Measurements from ENCODE around the gene SYNM.

DNA sequence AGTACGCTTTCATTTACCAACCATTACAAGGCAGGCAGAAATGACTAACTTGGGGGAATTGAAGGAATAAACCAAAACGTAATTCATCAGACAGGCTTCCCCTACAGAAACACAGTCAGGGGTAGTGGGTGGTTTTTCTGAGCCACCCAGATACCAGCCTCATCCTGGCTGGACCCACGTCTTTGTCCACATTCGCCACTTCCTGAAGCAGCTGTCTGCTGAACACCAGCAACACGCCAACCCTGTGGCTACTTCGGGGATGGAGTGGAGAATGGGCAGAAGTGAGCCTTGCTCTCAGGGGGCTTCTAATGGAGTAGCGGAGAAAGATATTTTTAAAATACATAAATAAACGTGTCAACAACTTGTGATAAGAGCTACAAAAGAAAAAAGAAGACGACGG is 40.1 kb downstream of the SYNM start:
- TF ChIP-seq CTCF (IDR thresholded peaks at IDR 0.05; ENCODE audit: control extremely low read depth in 1 of 3, insufficient read depth in 1 of 3, low read depth in 1 of 3, low read length in 3 of 3) (no peak), TBP (IDR thresholded peaks at IDR 0.05; ENCODE audit: low read depth, low read length) (no peak), TCF12 (IDR thresholded peaks at IDR 0.05; ENCODE audit: low read depth, low read length) (no peak), POU5F1 (IDR thresholded peaks at IDR 0.05; ENCODE audit: low read depth, low read length) (no peak), RAD21 (IDR thresholded peaks at IDR 0.05 in 1 of 2, conservative IDR thresholded peaks at IDR 0.05 in 1 of 2; ENCODE audit: low read depth in 2 of 2, low read length in 2 of 2) (no peak), SIN3A (conservative IDR thresholded peaks at IDR 0.05 in 1 of 2, IDR thresholded peaks at IDR 0.05 in 1 of 2; ENCODE audit: low read depth in 1 of 2, low read length in 2 of 2) (no peak), JUN (IDR thresholded peaks at IDR 0.05; ENCODE audit: low read depth, low read length) (no peak), USF2 (IDR thresholded peaks at IDR 0.05; ENCODE audit: low read length) (no peak), EZH2 (IDR thresholded peaks at IDR 0.05; ENCODE audit: low read depth, low read length, severe bottlenecking) (no peak), HDAC6 (IDR thresholded peaks at IDR 0.05; ENCODE audit: low read depth, low read length) (no peak), CBX8 (IDR thresholded peaks at IDR 0.05; ENCODE audit: borderline replicate concordance, low read depth, low read length) (no peak)
